Hepatocyte (in vitro differentiated cells): Measurements from ENCODE around the gene ITGA11. TPM values are rescaled to one million over a fixed set of nuclear protein-coding genes. Genes with fewer than 3 reads are reported as not detected.

ENCODE experiments used
- DNase-seq: peaks from one replicate; pipeline ENCODE4 v3.0.0-alpha.2; 2016; ENCODE audit warnings: low spot score
- H2AFZ ChIP-seq: fragments of 200-600 bp; sonication (generic); 2 replicates; pipeline ENCODE4 v1.6.0; 2016; ENCODE audit warnings: antibody characterized with exemption, mild to moderate bottlenecking
- H3K27ac ChIP-seq: fragments of 200-600 bp; sonication (generic); 2 replicates; pipeline ENCODE4 v1.5.1; 2016; ENCODE audit warnings: mild to moderate bottlenecking
- H3K27me3 ChIP-seq: fragments of 200-600 bp; sonication (generic); 2 replicates; pipeline ENCODE4 v1.6.1; 2016
- H3K36me3 ChIP-seq: fragments of 200-600 bp; sonication (generic); replicated peaks from 2 replicates; pipeline ENCODE4 v1.5.1; 2016; ENCODE audit warnings: low read depth; ENCODE audit not compliant: insufficient read depth
- H3K4me1 ChIP-seq: fragments of 200-600 bp; sonication (generic); 2 replicates; pipeline ENCODE4 v1.5.1; 2016; ENCODE audit warnings: mild to moderate bottlenecking, moderate library complexity; ENCODE audit not compliant: insufficient read depth
- H3K4me2 ChIP-seq: fragments of 200-600 bp; sonication (generic); 2 replicates; pipeline ENCODE4 v1.6.0; 2016
- H3K4me3 ChIP-seq: fragments of 200-600 bp; sonication (generic); 2 replicates; pipeline ENCODE4 v1.5.1; 2016; ENCODE audit warnings: mild to moderate bottlenecking
- H3K79me2 ChIP-seq: fragments of 200-600 bp; sonication (generic); 2 replicates; pipeline ENCODE4 v1.6.0; 2017; ENCODE audit warnings: mild to moderate bottlenecking
- H3K9me2 ChIP-seq: fragments of 200-600 bp; sonication (generic); replicated peaks from 2 replicates; pipeline ENCODE4 v1.6.0; 2017; ENCODE audit warnings: mild to moderate bottlenecking; ENCODE audit not compliant: insufficient read depth
- H3K9me3 ChIP-seq: fragments of 200-600 bp; sonication (generic); 2 replicates; pipeline ENCODE4 v1.5.1; 2016; ENCODE audit warnings: low read depth, mild to moderate bottlenecking
- H4K20me1 ChIP-seq: fragments of 200-600 bp; sonication (generic); 2 replicates; pipeline ENCODE4 v1.6.0; 2016; ENCODE audit warnings: mild to moderate bottlenecking; ENCODE audit not compliant: insufficient read depth, poor library complexity, severe bottlenecking
- CTCF ChIP-seq: fragments of 200-600 bp; sonication (generic); IDR thresholded peaks from 2 replicates; pipeline ENCODE4 v1.5.1; 2016; ENCODE audit warnings: antibody characterized with exemption, mild to moderate bottlenecking; ENCODE audit not compliant: poor library complexity
- EZH2 ChIP-seq: fragments of 200-600 bp; sonication (generic); IDR thresholded peaks from 2 replicates; pipeline ENCODE4 v1.6.1; 2016; ENCODE audit warnings: antibody characterized with exemption, mild to moderate bottlenecking, borderline replicate concordance
- EZH2phosphoT487 ChIP-seq: fragments of 200-600 bp; sonication (generic); IDR thresholded peaks from one replicate; pipeline ENCODE4 v1.6.1; 2018; ENCODE audit warnings: antibody characterized with exemption, mild to moderate bottlenecking, low read depth, moderate library complexity; ENCODE audit not compliant: unreplicated experiment, severe bottlenecking
- WGBS: methylation state at CpG from one replicate; pipeline ENCODE4 v1.1.6; 2016; ENCODE audit warnings: low lambda C conversion rate; ENCODE audit errors: missing lambda C conversion rate; 5-methylcytosine and 5-hydroxymethylcytosine counted together
- polyA plus RNA-seq: library from polyadenylated mRNA; unstranded; fragments of >200 nt; fragmentation: Nextera tagmentation; extraction: Ambion mirVana; gene quantifications from 2 replicates; pipeline ENCODE4 v1.2.1, GENCODE V29; 2016
- total RNA-seq: library from RNA; depleted of rRNA; stranded (reverse); fragments of >200 nt; gene quantifications from 2 replicates; pipeline ENCODE4 v1.2.3, GENCODE V29; 2014

ITGA11 gene
- total and polyA plus RNA-seq, 2 experiments from 2014 or later, result 9.7 to 19.6 TPM

DNA sequence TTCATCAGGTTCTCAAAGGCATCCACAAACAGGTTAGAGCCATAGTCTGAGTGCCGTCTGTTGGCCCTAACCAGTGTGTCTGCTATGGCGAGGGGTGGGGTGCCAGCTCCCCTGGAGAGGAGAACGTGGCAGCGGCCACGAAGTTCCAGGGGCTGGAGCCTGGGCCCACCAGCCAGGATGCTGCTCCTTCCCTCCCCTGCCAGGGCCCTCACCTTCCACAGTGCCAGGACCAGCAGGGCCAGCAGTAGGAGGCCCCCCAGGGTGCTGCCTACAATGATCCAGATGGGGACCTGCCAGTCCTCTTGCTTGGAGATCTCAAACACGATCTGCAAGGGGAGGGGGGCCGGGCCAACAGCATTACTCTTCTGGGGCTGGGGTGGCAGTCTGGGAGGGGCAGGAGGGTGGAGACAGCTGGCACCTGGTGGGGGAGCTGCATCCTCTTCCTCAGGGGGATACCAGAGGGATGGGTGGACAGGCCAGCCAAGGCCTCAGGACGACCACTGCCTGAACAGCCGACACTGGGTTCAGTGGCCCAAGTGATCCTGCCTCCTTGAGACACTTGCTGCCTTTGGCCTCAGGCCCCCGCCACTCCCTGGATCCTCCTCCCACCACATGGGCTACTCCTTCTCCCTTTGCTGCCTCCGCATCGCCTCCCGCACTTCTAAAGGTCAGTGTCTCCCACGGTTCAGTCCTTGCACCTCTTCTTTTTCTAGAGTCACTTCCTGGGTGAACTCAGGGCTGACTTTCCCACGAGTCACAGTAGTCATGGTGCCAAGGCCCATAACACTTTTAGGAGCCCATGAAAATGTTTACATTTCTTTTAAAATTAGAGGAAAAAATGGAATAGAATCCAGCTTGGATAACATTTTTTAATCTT is 128.2 kb downstream of the ITGA11 start:
- Histone ChIP-seq H3K9me2 (no peaks in the 10 kb centered on the region), H4K20me1 (no peaks in the 10 kb centered on the region), H3K36me3 (no peaks in the 10 kb centered on the region), H3K27me3 (no peaks in the 10 kb centered on the region), H3K9me3 (no peaks in the 10 kb centered on the region), H3K79me2 (no peaks in the 10 kb centered on the region), H3K4me2 (no peak overlapping the region), H3K4me1 (peaks cover 8% of the 10 kb centered on the region), H3K27ac (no peak overlapping the region), H3K4me3 (no peak overlapping the region), H2AFZ (no peak overlapping the region)
- DNase-seq, result no peak
- WGBS, result 89% methylated on average over 13 of the region's 15 CpGs
- TF ChIP-seq EZH2, result no peak
- no peak for TF ChIP-seq EZH2phosphoT487
- TF ChIP-seq CTCF, result no peak

DNA sequence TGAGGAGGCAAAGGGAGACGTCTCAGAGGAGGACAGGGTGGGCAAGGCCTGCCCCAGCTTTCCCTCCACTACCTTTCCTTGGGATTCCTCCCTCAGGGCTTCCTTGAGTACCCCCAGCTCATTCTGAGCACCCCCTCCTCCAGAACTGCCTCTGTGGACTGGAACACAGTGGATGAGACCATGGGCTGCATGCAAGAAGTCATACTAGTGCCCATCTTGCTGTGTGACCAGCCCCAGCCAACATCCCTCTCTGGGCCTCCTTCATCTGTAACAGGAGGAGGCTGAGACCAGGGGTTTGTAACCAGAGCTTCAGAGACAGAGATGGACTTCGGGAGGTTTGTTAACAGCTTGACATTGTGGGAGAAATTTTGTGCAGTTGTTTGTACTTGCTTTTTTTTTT is 128.8 kb downstream of the ITGA11 start:
- no peaks in the 10 kb centered on the region for H4K20me1 ChIP-seq
- no peak overlapping the region for H2AFZ ChIP-seq
- no peaks in the 10 kb centered on the region for H3K36me3 ChIP-seq
- peaks cover 8% of the 10 kb centered on the region for H3K4me1 ChIP-seq
- TF ChIP-seq EZH2phosphoT487, result no peak
- TF ChIP-seq CTCF, result no peak
- TF ChIP-seq EZH2, result no peak
- H3K79me2 ChIP-seq, result no peaks in the 10 kb centered on the region
- H3K27ac ChIP-seq, result no peak overlapping the region
- no peaks in the 10 kb centered on the region for H3K27me3 ChIP-seq
- no peaks in the 10 kb centered on the region for H3K9me2 ChIP-seq
- no peak overlapping the region for H3K4me2 ChIP-seq
- DNase-seq, result no peak
- no peak overlapping the region for H3K4me3 ChIP-seq
- WGBS, result 58% methylated on average over 2 of the region's 2 CpGs
- H3K9me3 ChIP-seq, result no peaks in the 10 kb centered on the region

- H3K9me2 ChIP-seq, result no peaks in the 10 kb centered on the region
- DNase-seq, result no peak
- H3K9me3 ChIP-seq, result no peaks in the 10 kb centered on the region
- 97% methylated on average over 6 of the region's 6 CpGs for WGBS
- H3K79me2 ChIP-seq, result no peaks in the 10 kb centered on the region
- no peaks in the 10 kb centered on the region for H4K20me1 ChIP-seq
- peaks cover 8% of the 10 kb centered on the region for H3K4me1 ChIP-seq
- H3K27me3 ChIP-seq, result no peaks in the 10 kb centered on the region
- no peak overlapping the region for H3K27ac ChIP-seq
- no peaks in the 10 kb centered on the region for H3K36me3 ChIP-seq
- H2AFZ ChIP-seq, result no peak overlapping the region
- H3K4me3 ChIP-seq, result no peak overlapping the region
- TF ChIP-seq CTCF (no peak), EZH2 (no peak), EZH2phosphoT487 (no peak)
- H3K4me2 ChIP-seq, result no peak overlapping the region
These were observed 129.2 kb downstream of the ITGA11 start for GRCh38 chr15:68302729-68303128.
